ENCODE data around the gene HINT1.

GRCh38 chr5:131112424-131112823, 52.6 kb downstream of the HINT1 start:
- no peak for TF ChIP-seq CTCF (IDR thresholded peaks at IDR 0.05; ENCODE audit: low read length)
- no peak for TF ChIP-seq EZH2 (optimal IDR thresholded peaks at IDR 0.05; ENCODE audit: low read depth, low read length)
- TF ChIP-seq EZH2phosphoT487 (IDR thresholded peaks at IDR 0.05; ENCODE audit: low read length) = no peak
